Liver (tissue), 9 donors: ENCODE results near the gene ZNF79. TPM values are rescaled to one million over a fixed set of nuclear protein-coding genes. Genes with fewer than 3 reads are reported as not detected.
"Not testable (repeated sequence)": the region's sequence is repeated elsewhere in the genome, so short reads cannot be mapped to it uniquely, and the experiment has no call there.

Experiments
- DNase-seq: peaks from one replicate; pipeline ENCODE4 v3.0.0-alpha.2; 2017; ENCODE audit warnings: low spot score
- H3K27ac ChIP-seq, 2 donors: one replicate each; pipeline ENCODE4 v1.7.0; 2013; ENCODE audit warnings: inconsistent platforms in 2 of 2, low read length in 2 of 2, control low read depth in 1 of 2, low read depth in 1 of 2, mild to moderate bottlenecking in 1 of 2
- H3K27me3 ChIP-seq, 4 donors: one replicate each; pipeline versions ENCODE4 v1.6.1 to v1.7.0; 2013; ENCODE audit warnings: low read length in 3 of 4, inconsistent platforms in 1 of 4, mild to moderate bottlenecking in 1 of 4, moderate library complexity in 1 of 4; ENCODE audit not compliant: control insufficient read depth in 4 of 4, insufficient read depth in 4 of 4
- H3K36me3 ChIP-seq, 4 donors: one replicate each; pipeline versions ENCODE4 v1.6.1 to v1.7.0; 2013; ENCODE audit warnings: low read length in 3 of 4, mild to moderate bottlenecking in 3 of 4, low read depth in 1 of 4, moderate library complexity in 1 of 4; ENCODE audit not compliant: control insufficient read depth in 4 of 4, insufficient read depth in 3 of 4
- H3K4me1 ChIP-seq, 4 donors: one replicate each; pipeline versions ENCODE4 v1.6.1 to v1.7.0; 2013; ENCODE audit warnings: low read length in 3 of 4, mild to moderate bottlenecking in 3 of 4, moderate library complexity in 1 of 4; ENCODE audit not compliant: control insufficient read depth in 4 of 4, insufficient read depth in 4 of 4
- H3K4me3 ChIP-seq, 3 donors: one replicate each; pipeline versions ENCODE4 v1.6.1 to v1.7.0; 2013; ENCODE audit warnings: low read length in 3 of 3, control low read depth in 1 of 3, low read depth in 1 of 3, mild to moderate bottlenecking in 1 of 3
- H3K9ac ChIP-seq, 2 donors: one replicate each; pipeline ENCODE4 v1.7.0; 2013; ENCODE audit warnings: low read length in 2 of 2, mild to moderate bottlenecking in 2 of 2, moderate library complexity in 2 of 2, control low read depth in 1 of 2, low read depth in 1 of 2
- H3K9me3 ChIP-seq, 4 donors: one replicate each; pipeline versions ENCODE4 v1.6.1 to v1.7.0; 2013; ENCODE audit warnings: low read length in 3 of 4; ENCODE audit not compliant: control insufficient read depth in 4 of 4
- ATF3 ChIP-seq: IDR thresholded peaks from 2 replicates; pipeline ENCODE4 v1.6.1; 2016; ENCODE audit warnings: antibody characterized with exemption
- CTCF ChIP-seq: fragments of 150-350 bp; IDR thresholded peaks from 2 replicates; pipeline ENCODE4 v1.5.1; 2017; ENCODE audit warnings: improper control_type of control experiment, low read depth, low read length; ENCODE audit not compliant: missing input control
- EGR1 ChIP-seq, 2 donors: IDR thresholded peaks; 2 replicates each; pipeline ENCODE4 v1.6.1; 2016 to 2018; ENCODE audit warnings: antibody characterized with exemption in 2 of 2, low read depth in 2 of 2
- FOXA2 ChIP-seq: IDR thresholded peaks from 2 replicates; pipeline ENCODE4 v1.6.1; 2016; ENCODE audit warnings: antibody characterized with exemption
- HNF4A ChIP-seq, 2 donors: conservative IDR thresholded peaks; 2 replicates each; pipeline ENCODE4 v1.6.1; 2016; ENCODE audit warnings: antibody characterized with exemption in 2 of 2, mild to moderate bottlenecking in 2 of 2
- JUND ChIP-seq, 2 donors: IDR thresholded peaks; 2 replicates each; pipeline ENCODE4 v1.6.1; 2016; ENCODE audit warnings: antibody characterized with exemption in 2 of 2
- MAX ChIP-seq: IDR thresholded peaks from 2 replicates; pipeline ENCODE4 v1.6.1; 2016; ENCODE audit warnings: antibody characterized with exemption
- NR2F2 ChIP-seq: IDR thresholded peaks from 2 replicates; pipeline ENCODE4 v1.6.1; 2016; ENCODE audit warnings: antibody characterized with exemption
- RAD21 ChIP-seq, 2 donors: IDR thresholded peaks; 2 replicates each; pipeline ENCODE4 v1.6.1; 2016; ENCODE audit warnings: antibody characterized with exemption in 2 of 2, mild to moderate bottlenecking in 2 of 2
- REST ChIP-seq: IDR thresholded peaks from 2 replicates; pipeline ENCODE4 v1.6.1; 2016; ENCODE audit warnings: antibody characterized with exemption, mild to moderate bottlenecking
- SP1 ChIP-seq: IDR thresholded peaks from 2 replicates; pipeline ENCODE4 v1.6.1; 2018; ENCODE audit warnings: antibody characterized with exemption, mild to moderate bottlenecking
- TAF1 ChIP-seq: conservative IDR thresholded peaks from 2 replicates; pipeline ENCODE4 v1.6.1; 2016; ENCODE audit warnings: antibody characterized with exemption, mild to moderate bottlenecking
- YY1 ChIP-seq: IDR thresholded peaks from 2 replicates; pipeline ENCODE4 v1.6.1; 2016; ENCODE audit warnings: antibody characterized with exemption, mild to moderate bottlenecking
- ZBTB33 ChIP-seq: IDR thresholded peaks from 2 replicates; pipeline ENCODE4 v1.6.1; 2016; ENCODE audit warnings: antibody characterized with exemption
- WGBS: extraction: QIAGEN DNeasy Blood & Tissue Kit; methylation state at CpG from one replicate; pipeline ENCODE4 v1.1.7; 2013; 5-methylcytosine and 5-hydroxymethylcytosine counted together
- polyA plus RNA-seq, 2 donors: library from polyadenylated mRNA; stranded (reverse) in 1 of 2; unstranded in 1 of 2; fragments of 200-250 nt in 1 of 2; fragments of >200 nt in 1 of 2; fragmentation: Nextera tagmentation in 1 of 2; extraction: Ambion mirVana in 1 of 2; gene quantifications; one replicate each; pipeline versions ENCODE4 v1.2.1 to v1.2.3, GENCODE V29; 2013 to 2015
- total RNA-seq, 2 donors: library from RNA; depleted of rRNA; stranded (reverse); fragments of >200 nt; gene quantifications; one replicate each; pipeline ENCODE4 v1.2.3, GENCODE V29; 2014
- donor health status: healthy.
- donor health status: healthy.
- donor health status: healthy.
- donor health status: healthy.
- donor health status: healthy.

ZNF79 gene
- total and polyA plus RNA-seq, 4 donors = 2.2 to 6.9 (median 4.2) TPM

- no peak for TF ChIP-seq ZBTB33
These were observed 39.2 kb downstream of the ZNF79 start (continued) for GRCh38 chr9:127463382-127463781.

GRCh38 chr9:127463911-127464310 lies 39.7 kb downstream of the ZNF79 start:
- no peaks in the 10 kb centered on the region for H3K4me1 ChIP-seq
- H3K4me3 ChIP-seq = no peak overlapping the region
- DNase-seq = no peak
- no peaks in the 10 kb centered on the region for H3K27me3 ChIP-seq
- H3K27ac ChIP-seq = no peak overlapping the region
- no peak overlapping the region for H3K9ac ChIP-seq
- H3K9me3 ChIP-seq = no peaks in the 10 kb centered on the region
- no peak for TF ChIP-seq SP1
- H3K36me3 ChIP-seq = peaks cover 16 to 62% (median 30%) of the 10 kb centered on the region in 4 donors
- 92% methylated on average over 7 of the region's 7 CpGs for WGBS

GRCh38 chr9:127466407-127466917 lies 42.3 kb downstream of the ZNF79 start:
- H3K27ac ChIP-seq, H3K9ac ChIP-seq, H3K9me3 ChIP-seq, DNase-seq, H3K27me3 ChIP-seq, H3K4me3 ChIP-seq, H3K4me1 ChIP-seq: not testable (repeated sequence)
- 95% methylated on average over 5 of the region's 5 CpGs for WGBS
- H3K36me3 ChIP-seq = peaks cover 7 to 54% (median 24%) of the 10 kb centered on the region in 4 donors

GRCh38 chr9:127467621-127468020 lies 43.4 kb downstream of the ZNF79 start:
- Histone ChIP-seq H3K27me3 (no peaks in the 10 kb centered on the region), H3K4me1 (no peaks in the 10 kb centered on the region), H3K9me3 (no peaks in the 10 kb centered on the region), H3K4me3 (no peak overlapping the region), H3K27ac (no peak overlapping the region), H3K36me3 (peaks cover 3 to 44% (median 16%) of the 10 kb centered on the region in 4 donors), H3K9ac (no peak overlapping the region)
- TF ChIP-seq ZBTB33 (no peak), HNF4A (conservative IDR thresholded peaks at IDR 0.05) (no peak), NR2F2 (no peak), MAX (no peak), CTCF (no peak), RAD21 (IDR thresholded peaks at IDR 0.05) (no peak), SP1 (no peak), REST (no peak), FOXA2 (no peak), TAF1 (no peak), EGR1 (IDR thresholded peaks at IDR 0.05; ENCODE audit: low read depth in 2 of 2) (no peak), ATF3 (no peak), YY1 (no peak), JUND (IDR thresholded peaks at IDR 0.05) (no peak)
- 92% methylated on average over 14 of the region's 14 CpGs for WGBS
- no peak for DNase-seq
